Suprapubic skin (tissue), 4 donors: ENCODE data around the gene IRF6. TPM values are rescaled to one million over a fixed set of nuclear protein-coding genes. Genes with fewer than 3 reads are reported as not detected.

Experiments used
- DNase-seq, 2 donors: peaks; one replicate each; pipeline ENCODE4 v3.0.0-alpha.2; 2019; ENCODE audit warnings: low spot score in 2 of 2
- H3K27ac ChIP-seq: fragments of 200-600 bp; sonication (generic); one replicate; pipeline ENCODE4 v1.5.1; 2019
- H3K27me3 ChIP-seq: fragments of 200-600 bp; sonication (generic); one replicate; pipeline ENCODE4 v1.5.1; 2019
- H3K36me3 ChIP-seq: fragments of 200-600 bp; sonication (generic); one replicate; pipeline ENCODE4 v1.5.1; 2019
- H3K4me1 ChIP-seq: fragments of 200-600 bp; sonication (generic); one replicate; pipeline ENCODE4 v1.5.1; 2019
- H3K4me3 ChIP-seq: fragments of 200-600 bp; sonication (generic); one replicate; pipeline ENCODE4 v1.5.1; 2019; ENCODE audit warnings: mild to moderate bottlenecking
- H3K9me3 ChIP-seq: fragments of 200-600 bp; sonication (generic); one replicate; pipeline ENCODE4 v1.5.1; 2019
- CTCF ChIP-seq, 2 donors: fragments of 200-600 bp in 1 of 2; fragments of 450-650 bp in 1 of 2; sonication (generic) in 1 of 2; IDR thresholded peaks; one replicate each; pipeline ENCODE4 v1.5.1; 2016 to 2019; ENCODE audit warnings: antibody characterized with exemption in 2 of 2, mild to moderate bottlenecking in 1 of 2, moderate library complexity in 1 of 2
- EP300 ChIP-seq: sonication (generic); formaldehyde crosslinking; IDR thresholded peaks from one replicate; pipeline ENCODE4 v1.6.1; 2017; ENCODE audit warnings: antibody characterized with exemption
- POLR2A ChIP-seq, 2 donors: fragments of 450-650 bp; IDR thresholded peaks; one replicate each; pipeline ENCODE4 v1.6.1; 2017; ENCODE audit warnings: antibody characterized with exemption in 2 of 2, mild to moderate bottlenecking in 2 of 2, moderate library complexity in 2 of 2
- POLR2AphosphoS5 ChIP-seq, 3 donors: sonication (generic); formaldehyde crosslinking; IDR thresholded peaks; one replicate each; pipeline ENCODE4 v1.6.1; 2017; ENCODE audit warnings: antibody characterized with exemption in 3 of 3
- WGBS: methylation state at CpG from one replicate; pipeline ENCODE4 v1.1.5; 2018; 5-methylcytosine and 5-hydroxymethylcytosine counted together
- total RNA-seq, 4 donors: library from RNA; depleted of rRNA; stranded (reverse); fragments of >200 nt; gene quantifications; one replicate each; pipeline ENCODE4 v1.1.0, GENCODE V29; 2016

Gene IRF6
- total RNA-seq, 4 donors from 2014 or later: 195 to 235 (median 227) TPM

GRCh38 chr1:209830722-209831121, 24.8 kb upstream of the IRF6 start:
- 84% methylated on average over 3 of the region's 3 CpGs for WGBS
- Histone ChIP-seq H3K9me3 (no peaks in the 10 kb centered on the region), H3K4me1 (peaks cover 40% of the 10 kb centered on the region), H3K36me3 (peaks cover 50% of the 10 kb centered on the region), H3K27ac (no peak overlapping the region), H3K4me3 (no peak overlapping the region), H3K27me3 (no peaks in the 10 kb centered on the region)
- no peak for TF ChIP-seq POLR2A (IDR thresholded peaks at IDR 0.05)
- TF ChIP-seq POLR2AphosphoS5 (IDR thresholded peaks at IDR 0.05): no peak
- no peak for TF ChIP-seq EP300
- TF ChIP-seq CTCF (IDR thresholded peaks at IDR 0.05): no peak
- DNase-seq: no peak

GRCh38 chr1:209829716-209830115, 23.8 kb upstream of the IRF6 start:
- Histone ChIP-seq H3K36me3 (peaks cover 42% of the 10 kb centered on the region), H3K9me3 (no peaks in the 10 kb centered on the region), H3K4me3 (no peak overlapping the region), H3K4me1 (peaks cover 47% of the 10 kb centered on the region), H3K27me3 (no peaks in the 10 kb centered on the region), H3K27ac (no peak overlapping the region)
- no peak for TF ChIP-seq EP300
- no peak for TF ChIP-seq POLR2A (IDR thresholded peaks at IDR 0.05)
- no peak for TF ChIP-seq POLR2AphosphoS5 (IDR thresholded peaks at IDR 0.05)
- no peak for TF ChIP-seq CTCF (IDR thresholded peaks at IDR 0.05)
- 77% methylated on average over 2 of the region's 2 CpGs for WGBS
- DNase-seq: no peak

GRCh38 chr1:209827384-209828262, 21.7 kb upstream of the IRF6 start, which contains the start of gene UTP25:
TSS of gene UTP25 (plus strand) at chr1:209827972. CDS start at chr1:209828064, 92 bp downstream.
- Histone ChIP-seq H3K36me3 (peaks cover 21% of the 10 kb centered on the region), H3K27ac (peak within 1 kb of the TSS; percentile 81), H3K4me3 (peak within 1 kb of the TSS; percentile 79), H3K4me1 (peaks cover 58% of the 10 kb centered on the region), H3K9me3 (no peaks in the 10 kb centered on the region), H3K27me3 (no peaks in the 10 kb centered on the region)
- peak in 1 of 3 donors; percentile 83 for TF ChIP-seq POLR2AphosphoS5 (IDR thresholded peaks at IDR 0.05)
- no peak for TF ChIP-seq EP300
- TF ChIP-seq CTCF (IDR thresholded peaks at IDR 0.05): peak; percentile 48 to 72
- peak in 1 of 2 donors; percentile 32 for TF ChIP-seq POLR2A (IDR thresholded peaks at IDR 0.05)
- 20% methylated on average over 50 of the region's 51 CpGs for WGBS
- peak; percentile 95 to 97 for DNase-seq

GRCh38 chr1:209825591-209826434, 19.9 kb upstream of the IRF6 start:
- H3K27ac ChIP-seq: peak overlapping the region; percentile 10
- no peaks in the 10 kb centered on the region for H3K9me3 ChIP-seq
- TF ChIP-seq CTCF (IDR thresholded peaks at IDR 0.05) (no peak), POLR2AphosphoS5 (IDR thresholded peaks at IDR 0.05) (no peak)
- 47% methylated on average over 11 of the region's 11 CpGs for WGBS
- H3K36me3 ChIP-seq: peaks cover 3% of the 10 kb centered on the region
- DNase-seq: no peak
- H3K4me1 ChIP-seq: peaks cover 57% of the 10 kb centered on the region
- H3K4me3 ChIP-seq: no peak overlapping the region
- H3K27me3 ChIP-seq: no peaks in the 10 kb centered on the region
